SU-DHL-6 (cell line): Measurements from ENCODE around the gene MTFR1L.

Source experiments
- H2AFZ ChIP-seq: fragments of 200-600 bp; sonication (generic); 2 replicates; pipeline ENCODE4 v1.6.1; 2014; ENCODE audit warnings: low read depth, mild to moderate bottlenecking, moderate library complexity, mixed read lengths, antibody characterized with exemption, low read length; ENCODE audit not compliant: severe bottlenecking
- H3F3A ChIP-seq: fragments of 200-600 bp; shearing (Covaris generic); 2 replicates; pipeline ENCODE4 v1.6.0; 2016; ENCODE audit warnings: antibody characterized with exemption, mild to moderate bottlenecking; ENCODE audit not compliant: insufficient read depth
- H3K27ac ChIP-seq: fragments of 200-600 bp; sonication (generic); 2 replicates; pipeline ENCODE4 v1.5.1; 2016; ENCODE audit warnings: low read depth, mild to moderate bottlenecking, low read length, moderate library complexity, mixed read lengths
- H3K27me3 ChIP-seq: fragments of 200-600 bp; sonication (generic), shearing (Covaris generic); 2 replicates; pipeline ENCODE4 v1.6.0; 2014; ENCODE audit warnings: mild to moderate bottlenecking, low read length
- H3K36me3 ChIP-seq: fragments of 200-600 bp; sonication (generic); 2 replicates; pipeline ENCODE4 v1.6.1; 2014; ENCODE audit warnings: mild to moderate bottlenecking, low read length, mixed read lengths
- H3K4me2 ChIP-seq: fragments of 300-600, 200-600 bp; shearing (Covaris generic), sonication (generic); 2 replicates; pipeline ENCODE4 v1.6.0; 2014; ENCODE audit warnings: low read length, low read depth, mild to moderate bottlenecking; ENCODE audit not compliant: poor library complexity, severe bottlenecking
- H3K4me3 ChIP-seq: fragments of 200-600 bp; sonication (generic); 2 replicates; pipeline ENCODE4 v1.5.1; 2014; ENCODE audit warnings: antibody characterized with exemption, low read length, mild to moderate bottlenecking, mixed read lengths; ENCODE audit not compliant: insufficient read depth, poor library complexity, severe bottlenecking
- H3K79me2 ChIP-seq: fragments of 200-600 bp; sonication (generic); 2 replicates; pipeline ENCODE4 v1.6.1; 2014; ENCODE audit warnings: mild to moderate bottlenecking, low read length, moderate library complexity; ENCODE audit not compliant: insufficient read depth
- H3K9ac ChIP-seq: fragments of 200-600 bp; sonication (generic); 2 replicates; pipeline ENCODE4 v1.7.0; 2014; ENCODE audit warnings: mild to moderate bottlenecking, low read length
- H3K9me2 ChIP-seq: fragments of 200-600 bp; sonication (generic); replicated peaks from 2 replicates; pipeline ENCODE4 v1.6.1; 2014; ENCODE audit warnings: low read length; ENCODE audit not compliant: insufficient read depth
- H3K9me3 ChIP-seq: fragments of 200-600 bp; sonication (generic); 2 replicates; pipeline ENCODE4 v1.6.1; 2014; ENCODE audit warnings: low read length, mixed read lengths; ENCODE audit not compliant: insufficient read depth
- H4K20me1 ChIP-seq: fragments of 200-600 bp; sonication (generic); 2 replicates; pipeline ENCODE4 v1.6.1; 2014; ENCODE audit warnings: low read depth, mild to moderate bottlenecking, antibody characterized with exemption, low read length, moderate library complexity, mixed read lengths
- EZH2phosphoT487 ChIP-seq: fragments of 200-600 bp; sonication (generic), shearing (Covaris generic); conservative IDR thresholded peaks from 2 replicates; pipeline ENCODE4 v1.6.1; 2018; ENCODE audit warnings: mild to moderate bottlenecking, antibody characterized with exemption, low read length, moderate library complexity, mixed read lengths
- TF ChIP-seq, protein P1 (sequence below): fragments of 200-600 bp; sonication (generic); IDR thresholded peaks from one replicate; pipeline ENCODE4 v1.5.1; 2017; ENCODE audit warnings: antibody characterized with exemption, mild to moderate bottlenecking, low read length, moderate library complexity; ENCODE audit not compliant: insufficient read depth, poor library complexity, severe bottlenecking

Gene MTFR1L

DNA sequence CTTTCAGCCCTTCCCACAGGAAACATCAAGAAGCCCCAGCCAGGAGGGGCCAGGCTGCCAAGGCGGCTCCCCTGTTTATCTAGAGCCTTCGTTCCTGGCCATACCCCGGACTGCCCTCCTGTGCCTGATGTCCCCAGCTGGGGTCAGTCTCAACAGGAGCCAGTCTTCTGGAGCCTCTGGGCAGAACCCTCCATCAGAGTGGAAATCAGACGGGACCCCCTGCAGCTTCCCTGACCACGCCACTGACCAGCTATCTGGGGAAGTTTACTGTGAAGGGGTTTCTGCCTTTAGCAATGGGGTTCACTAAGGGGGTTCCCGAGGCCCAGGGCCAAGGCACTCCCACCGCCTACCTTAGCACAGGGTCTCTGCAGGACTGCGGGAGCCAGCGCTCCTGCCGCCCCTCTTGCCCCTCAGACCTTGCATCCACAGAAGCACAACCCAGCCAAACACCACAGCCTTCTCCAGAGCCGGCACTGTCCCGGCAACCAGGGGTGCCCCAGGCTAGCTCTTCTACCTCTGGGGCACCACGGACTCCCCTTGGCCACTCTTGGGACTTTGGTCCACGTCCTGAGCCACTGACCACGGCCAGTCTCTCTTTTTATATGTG, 3.5 kb upstream of the MTFR1L start:
- H3K4me3 ChIP-seq, result no peak overlapping the region
- no peak overlapping the region for H3K27ac ChIP-seq
- no peaks in the 10 kb centered on the region for H3K79me2 ChIP-seq
- no peak overlapping the region for H3K9ac ChIP-seq
- H3K9me2 ChIP-seq, result no peaks in the 10 kb centered on the region
- no peaks in the 10 kb centered on the region for H3K9me3 ChIP-seq
- no peaks in the 10 kb centered on the region for H3F3A ChIP-seq
- TF ChIP-seq, protein P1, sequence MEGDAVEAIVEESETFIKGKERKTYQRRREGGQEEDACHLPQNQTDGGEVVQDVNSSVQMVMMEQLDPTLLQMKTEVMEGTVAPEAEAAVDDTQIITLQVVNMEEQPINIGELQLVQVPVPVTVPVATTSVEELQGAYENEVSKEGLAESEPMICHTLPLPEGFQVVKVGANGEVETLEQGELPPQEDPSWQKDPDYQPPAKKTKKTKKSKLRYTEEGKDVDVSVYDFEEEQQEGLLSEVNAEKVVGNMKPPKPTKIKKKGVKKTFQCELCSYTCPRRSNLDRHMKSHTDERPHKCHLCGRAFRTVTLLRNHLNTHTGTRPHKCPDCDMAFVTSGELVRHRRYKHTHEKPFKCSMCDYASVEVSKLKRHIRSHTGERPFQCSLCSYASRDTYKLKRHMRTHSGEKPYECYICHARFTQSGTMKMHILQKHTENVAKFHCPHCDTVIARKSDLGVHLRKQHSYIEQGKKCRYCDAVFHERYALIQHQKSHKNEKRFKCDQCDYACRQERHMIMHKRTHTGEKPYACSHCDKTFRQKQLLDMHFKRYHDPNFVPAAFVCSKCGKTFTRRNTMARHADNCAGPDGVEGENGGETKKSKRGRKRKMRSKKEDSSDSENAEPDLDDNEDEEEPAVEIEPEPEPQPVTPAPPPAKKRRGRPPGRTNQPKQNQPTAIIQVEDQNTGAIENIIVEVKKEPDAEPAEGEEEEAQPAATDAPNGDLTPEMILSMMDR, result no peak
- TF ChIP-seq EZH2phosphoT487, result no peak
- no peaks in the 10 kb centered on the region for H3K36me3 ChIP-seq
- no peaks in the 10 kb centered on the region for H4K20me1 ChIP-seq
- H3K27me3 ChIP-seq, result no peaks in the 10 kb centered on the region
- H3K4me2 ChIP-seq, result no peak overlapping the region
- no peak overlapping the region for H2AFZ ChIP-seq

DNA sequence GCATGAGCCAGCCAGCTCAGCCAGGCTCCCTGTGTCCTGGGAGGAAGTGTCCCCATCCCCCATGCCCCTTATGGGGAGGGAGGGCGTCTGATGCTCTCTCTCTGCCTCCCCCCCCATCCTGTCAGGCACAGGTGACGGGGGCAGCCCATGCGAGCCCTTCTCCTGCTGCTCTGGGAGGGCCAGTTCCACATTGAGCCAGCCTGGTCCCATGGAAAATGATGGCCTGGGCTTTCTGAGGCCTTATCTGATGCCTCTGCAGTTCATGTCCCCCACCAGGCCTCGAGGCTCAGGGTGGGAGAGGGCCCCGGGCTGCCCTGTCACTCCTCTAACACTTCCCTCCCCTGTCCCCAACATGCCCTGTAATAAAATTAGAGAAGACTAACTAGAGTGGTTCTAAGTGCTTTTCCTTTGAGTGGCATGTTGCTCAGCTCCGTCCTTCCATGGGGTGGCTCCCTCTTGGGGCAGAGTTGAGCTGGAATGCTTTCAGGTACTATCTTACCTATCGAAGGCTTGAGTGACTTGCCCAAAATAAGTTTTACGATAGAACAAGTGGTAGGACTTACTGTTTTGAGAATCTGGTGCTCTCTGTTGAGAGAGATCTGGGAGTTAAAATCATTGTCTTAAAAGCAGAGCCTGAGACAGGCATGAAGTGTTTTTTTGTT, 1.8 kb upstream of the MTFR1L start:
- H3K9me2 ChIP-seq, result no peaks in the 10 kb centered on the region
- no peak overlapping the region for H3K4me3 ChIP-seq
- H3K36me3 ChIP-seq, result no peaks in the 10 kb centered on the region
- no peaks in the 10 kb centered on the region for H4K20me1 ChIP-seq
- TF ChIP-seq, protein P1, result no peak
- no peak for TF ChIP-seq EZH2phosphoT487
- no peak overlapping the region for H3K9ac ChIP-seq
- H3K27ac ChIP-seq, result no peak overlapping the region
- H2AFZ ChIP-seq, result no peak overlapping the region
- no peak overlapping the region for H3K4me2 ChIP-seq
- H3F3A ChIP-seq, result peaks cover 8% of the 10 kb centered on the region; the same call in 1 of the 2 replicates
- H3K79me2 ChIP-seq, result 0 out of 2 replicates have a peak, but pooled peaks cover 6% of the 10 kb centered on the region
- H3K9me3 ChIP-seq, result no peaks in the 10 kb centered on the region
- H3K27me3 ChIP-seq, result no peaks in the 10 kb centered on the region

- no peak overlapping the region for H3K9ac ChIP-seq
- 0 out of 2 replicates have a peak, but pooled peaks cover 6% of the 10 kb centered on the region for H3K79me2 ChIP-seq
- no peaks in the 10 kb centered on the region for H3K9me2 ChIP-seq
- no peak overlapping the region for H3K4me3 ChIP-seq
- H3K27ac ChIP-seq, result no peak overlapping the region
- H3F3A ChIP-seq, result peaks cover 8% of the 10 kb centered on the region; the same call in 1 of the 2 replicates
- H3K36me3 ChIP-seq, result no peaks in the 10 kb centered on the region
- H2AFZ ChIP-seq, result no peak overlapping the region
- peak overlapping the region; percentile 62 for H3K4me2 ChIP-seq
- TF ChIP-seq, protein P1, result no peak
- TF ChIP-seq EZH2phosphoT487, result no peak
- H3K27me3 ChIP-seq, result no peaks in the 10 kb centered on the region
- no peaks in the 10 kb centered on the region for H4K20me1 ChIP-seq
- H3K9me3 ChIP-seq, result no peaks in the 10 kb centered on the region
Observed at GRCh38 chr1:25818569-25818968, 1.2 kb upstream of the MTFR1L start.
